ENCODE data around the gene ZFP2. TPM values are rescaled to one million over a fixed set of nuclear protein-coding genes. Genes with fewer than 3 reads are reported as not detected.
"Not testable (repeated sequence)": the region's sequence is repeated elsewhere in the genome, so short reads cannot be mapped to it uniquely, and the experiment has no call there.

ZFP2 gene
- total RNA-seq (2012; rRNA removed), result 0.22 and 0.25 TPM in 2 replicates

DNA sequence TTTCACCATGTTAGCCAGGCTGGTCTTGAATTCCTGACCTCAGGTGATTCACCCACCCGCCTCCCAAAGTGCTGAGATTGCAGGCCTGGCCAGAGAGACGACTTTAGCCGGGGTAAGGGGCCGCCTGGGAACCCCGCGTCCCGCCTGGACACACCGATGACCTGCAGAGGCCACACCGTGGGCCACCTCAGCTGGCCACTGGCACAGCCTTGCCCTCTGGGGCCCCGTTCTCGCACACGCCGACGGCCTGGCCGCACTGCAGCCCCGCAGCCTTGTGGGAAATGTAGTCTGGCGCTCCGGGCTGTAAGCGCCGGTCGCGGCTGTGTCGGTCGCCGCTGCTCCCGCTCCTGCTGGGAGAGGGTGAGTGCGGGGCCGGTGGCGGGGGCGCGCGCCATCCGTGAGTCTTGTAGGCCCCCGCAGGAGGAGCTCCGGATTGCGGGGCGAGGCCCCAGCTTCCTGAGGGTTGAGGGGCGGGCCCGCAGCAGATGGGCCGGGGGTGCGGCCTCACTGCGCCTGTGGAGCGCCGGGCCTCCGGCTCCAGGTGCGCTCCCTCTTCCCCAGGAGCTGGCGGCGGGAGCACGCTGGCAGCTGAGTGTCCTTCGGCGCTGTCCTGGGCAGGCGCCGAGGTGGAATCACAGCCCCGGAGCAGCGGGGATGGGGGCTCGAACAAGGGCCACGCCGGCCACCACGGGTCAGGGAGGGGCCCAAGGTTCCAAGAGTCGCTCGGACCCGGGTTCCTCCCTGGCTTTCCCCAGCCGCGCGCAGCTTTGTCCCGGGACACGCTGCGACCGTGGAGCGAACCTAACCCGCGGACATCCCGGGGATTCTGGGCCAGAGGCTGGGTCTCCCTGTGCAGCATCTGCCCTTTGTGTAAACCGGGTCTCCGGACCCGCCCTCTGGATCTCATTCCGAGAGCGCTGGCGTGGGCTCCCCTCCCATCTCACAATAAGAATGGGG lies at the start of gene ZFP2:
Gene ZFP2 (plus strand): TSS at position 299 of the 957 bp plus-strand sequence. CDS start 35,401 bp downstream, outside the sequence.
- Histone ChIP-seq H3K9ac (ENCODE audit: low read depth, low read length) (peak within 1 kb of the TSS; percentile 75), H3K27me3 (ENCODE audit: control insufficient read depth, insufficient read depth, low read length) (no peaks in the 10 kb centered on the region), H3K9me3 (replicated peaks; ENCODE audit: low read length) (no peaks in the 10 kb centered on the region), H3K4me3 (ENCODE audit: low read length) (peak within 1 kb of the TSS; percentile 75), H3K36me3 (ENCODE audit: insufficient read depth, low read length) (no peaks in the 10 kb centered on the region), H3K4me2 (ENCODE audit: low read length) (peak within 1 kb of the TSS; percentile 94), H3K4me1 (ENCODE audit: control insufficient read depth, insufficient read depth, low read length) (no peaks in the 10 kb centered on the region)

DNA sequence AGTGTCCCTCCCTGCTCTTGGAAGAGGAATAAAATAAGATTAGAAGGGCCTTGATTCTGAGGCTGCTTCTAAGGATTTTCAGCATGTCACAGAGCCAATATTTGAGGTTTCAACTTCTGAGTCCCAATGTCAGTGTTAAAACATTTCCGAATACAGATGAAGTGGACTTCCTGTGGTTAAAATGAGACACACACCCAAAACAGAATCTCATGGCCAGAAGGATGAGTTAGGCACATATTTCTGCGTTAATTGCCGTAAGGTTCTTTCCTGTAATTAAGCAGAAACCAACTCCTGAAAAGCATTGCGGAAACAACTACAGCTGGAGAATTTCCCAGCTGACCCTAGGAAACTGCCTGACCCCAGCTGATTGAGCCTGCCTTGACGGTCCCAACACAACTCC lies 46.4 kb upstream of the ZFP2 start:
- Histone ChIP-seq H3K4me1 (ENCODE audit: control insufficient read depth, insufficient read depth, low read length) (no peaks in the 10 kb centered on the region), H3K27me3 (ENCODE audit: control insufficient read depth, insufficient read depth, low read length) (no peaks in the 10 kb centered on the region), H3K9me3 (replicated peaks; ENCODE audit: low read length) (no peaks in the 10 kb centered on the region), H3K4me2 (ENCODE audit: low read length) (no peak overlapping the region), H3K9ac (ENCODE audit: low read depth, low read length) (no peak overlapping the region), H3K4me3 (ENCODE audit: low read length) (no peak overlapping the region), H3K36me3 (ENCODE audit: insufficient read depth, low read length) (no peaks in the 10 kb centered on the region)

DNA sequence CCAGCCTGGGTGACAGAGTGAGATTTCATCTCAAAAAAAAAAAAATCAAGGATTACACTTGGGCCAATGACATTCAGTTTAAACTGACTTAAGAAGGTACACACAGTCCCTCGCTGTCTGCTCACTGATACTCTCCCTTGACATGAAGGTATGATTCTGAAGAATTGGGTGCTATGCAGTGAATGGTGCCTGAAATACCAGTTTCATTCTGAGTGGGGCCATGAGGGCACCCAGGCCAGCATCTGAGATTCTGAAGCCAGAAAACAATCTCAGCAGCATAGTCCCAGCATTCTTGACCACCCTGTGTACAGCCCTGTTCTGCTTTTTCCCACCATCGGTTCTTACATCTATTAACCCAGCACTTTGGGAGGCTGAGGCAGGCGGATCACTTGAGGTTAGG lies 43.8 kb upstream of the ZFP2 start:
- Histone ChIP-seq H3K4me1 (ENCODE audit: control insufficient read depth, insufficient read depth, low read length) (no peaks in the 10 kb centered on the region), H3K9ac (ENCODE audit: low read depth, low read length) (no peak overlapping the region), H3K4me2 (ENCODE audit: low read length) (no peak overlapping the region), H3K36me3 (ENCODE audit: insufficient read depth, low read length) (no peaks in the 10 kb centered on the region), H3K9me3 (replicated peaks; ENCODE audit: low read length) (no peaks in the 10 kb centered on the region), H3K27me3 (ENCODE audit: control insufficient read depth, insufficient read depth, low read length) (no peaks in the 10 kb centered on the region), H3K4me3 (ENCODE audit: low read length) (no peak overlapping the region)

DNA sequence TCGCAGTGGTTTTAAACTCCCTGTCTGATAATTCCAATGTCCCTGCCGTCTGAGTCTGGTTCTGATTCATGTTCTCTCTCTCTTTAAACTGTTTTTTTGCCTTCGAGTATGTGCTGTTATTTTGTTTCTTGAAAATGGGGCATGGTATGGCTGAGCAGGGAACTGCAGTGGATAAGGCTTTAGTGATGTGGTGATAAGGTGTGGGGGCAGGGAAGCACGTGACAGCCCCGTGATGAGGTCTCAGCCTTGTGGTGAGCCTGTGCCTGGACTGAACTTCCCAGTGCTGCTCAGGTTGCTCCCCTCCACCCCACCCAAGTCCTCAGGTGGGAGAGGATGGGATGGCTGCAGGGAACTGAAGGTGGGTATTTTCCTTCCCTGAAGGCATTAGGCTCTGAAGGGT lies 41.4 kb upstream of the ZFP2 start:
- H3K9ac ChIP-seq (ENCODE audit: low read depth, low read length), result no peak overlapping the region
- H3K4me3 ChIP-seq (ENCODE audit: low read length), result no peak overlapping the region
- H3K9me3 ChIP-seq (replicated peaks; ENCODE audit: low read length), result no peaks in the 10 kb centered on the region
- H3K36me3 ChIP-seq (ENCODE audit: insufficient read depth, low read length), result no peaks in the 10 kb centered on the region
- H3K4me2 ChIP-seq (ENCODE audit: low read length), result no peak overlapping the region
- no peaks in the 10 kb centered on the region for H3K4me1 ChIP-seq (ENCODE audit: control insufficient read depth, insufficient read depth, low read length)
- no peaks in the 10 kb centered on the region for H3K27me3 ChIP-seq (ENCODE audit: control insufficient read depth, insufficient read depth, low read length)

DNA sequence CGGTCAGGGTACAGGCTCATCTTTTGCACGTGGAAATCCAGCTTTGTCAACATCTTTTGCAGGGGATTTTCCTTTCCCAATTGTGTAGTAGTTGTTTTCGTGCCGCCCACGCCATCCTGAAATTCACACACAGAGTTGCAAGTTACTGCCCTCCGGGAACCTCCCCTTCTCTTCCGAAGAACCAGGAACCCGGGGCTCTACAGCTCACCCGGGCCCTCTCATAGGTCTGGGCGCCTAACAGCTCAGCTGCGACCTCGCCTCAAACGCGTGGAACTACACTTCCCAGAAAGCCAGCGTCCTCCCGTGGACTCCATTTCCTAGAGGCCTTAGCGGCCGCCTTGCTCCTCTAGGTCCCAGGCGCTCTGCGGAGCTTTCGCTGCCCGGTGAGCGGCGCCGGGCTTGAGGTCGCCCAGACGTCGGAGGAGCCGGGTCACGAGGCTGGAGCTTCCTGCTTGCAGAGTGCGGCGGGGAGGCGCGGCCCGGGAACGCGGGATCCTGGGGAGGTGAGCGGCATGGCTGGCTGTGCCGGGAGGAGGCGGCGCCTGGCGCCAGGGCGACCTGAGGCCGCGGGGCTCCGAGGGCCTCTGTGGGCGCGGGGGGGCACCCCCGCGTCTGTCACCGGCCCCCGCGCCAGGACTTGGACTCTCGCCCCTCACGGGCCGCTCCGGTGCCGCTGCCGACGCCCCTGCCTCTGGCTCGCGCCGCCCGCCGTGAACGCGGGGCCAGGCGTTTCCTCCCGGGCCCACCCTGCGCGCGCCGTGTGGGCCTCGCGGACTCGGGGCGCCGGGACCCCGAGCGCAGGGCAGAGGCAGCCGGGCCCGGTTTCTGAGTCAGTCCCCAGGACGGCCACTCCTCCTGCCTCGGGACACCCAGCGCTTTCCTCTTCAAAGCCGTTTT lies 35.8 kb upstream of the ZFP2 start, which contains the start of gene ZNF354B:
Gene ZNF354B (plus strand): TSS at position 329 of the 897 bp plus-strand sequence. CDS start 1,095 bp downstream, outside the sequence.
- Histone ChIP-seq H3K9me3 (replicated peaks; ENCODE audit: low read length) (no peaks in the 10 kb centered on the region), H3K27me3 (ENCODE audit: control insufficient read depth, insufficient read depth, low read length) (no peaks in the 10 kb centered on the region), H3K4me2 (ENCODE audit: low read length) (peak within 1 kb of the TSS; percentile 80), H3K4me1 (ENCODE audit: control insufficient read depth, insufficient read depth, low read length) (no peaks in the 10 kb centered on the region), H3K9ac (ENCODE audit: low read depth, low read length) (peak within 1 kb of the TSS; percentile 92), H3K4me3 (ENCODE audit: low read length) (peak within 1 kb of the TSS; percentile 88), H3K36me3 (ENCODE audit: insufficient read depth, low read length) (peaks cover 16% of the 10 kb centered on the region)

DNA sequence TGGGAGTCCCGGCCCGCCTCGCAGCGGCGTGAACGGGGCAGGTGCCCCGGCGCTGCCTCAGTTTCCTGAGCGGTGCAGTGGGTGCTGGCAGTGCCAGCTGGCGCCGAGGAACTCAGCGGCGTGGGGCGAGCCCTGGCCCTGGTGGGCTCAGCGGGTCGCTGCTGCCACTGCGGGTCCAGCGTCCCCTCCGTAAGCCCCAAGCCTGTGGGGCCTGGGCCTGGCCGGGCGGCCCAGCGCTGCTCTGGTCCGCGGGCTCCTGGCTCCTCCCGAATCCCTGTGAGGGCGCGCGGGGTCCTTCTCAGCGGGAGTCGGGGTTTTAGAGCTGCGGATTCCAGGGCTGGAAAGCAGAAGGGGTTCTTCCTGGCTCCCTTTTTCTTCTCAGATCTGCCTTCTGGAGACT lies 35.1 kb upstream of the ZFP2 start:
- H3K4me1 ChIP-seq (ENCODE audit: control insufficient read depth, insufficient read depth, low read length); H3K9me3 ChIP-seq (replicated peaks; ENCODE audit: low read length); H3K27me3 ChIP-seq (ENCODE audit: control insufficient read depth, insufficient read depth, low read length): not testable (repeated sequence)
- Histone ChIP-seq H3K9ac (ENCODE audit: low read depth, low read length) (peak overlapping the region; percentile 92), H3K36me3 (ENCODE audit: insufficient read depth, low read length) (peaks cover 19% of the 10 kb centered on the region), H3K4me2 (ENCODE audit: low read length) (peak overlapping the region; percentile 80), H3K4me3 (ENCODE audit: low read length) (peak overlapping the region; percentile 88)

DNA sequence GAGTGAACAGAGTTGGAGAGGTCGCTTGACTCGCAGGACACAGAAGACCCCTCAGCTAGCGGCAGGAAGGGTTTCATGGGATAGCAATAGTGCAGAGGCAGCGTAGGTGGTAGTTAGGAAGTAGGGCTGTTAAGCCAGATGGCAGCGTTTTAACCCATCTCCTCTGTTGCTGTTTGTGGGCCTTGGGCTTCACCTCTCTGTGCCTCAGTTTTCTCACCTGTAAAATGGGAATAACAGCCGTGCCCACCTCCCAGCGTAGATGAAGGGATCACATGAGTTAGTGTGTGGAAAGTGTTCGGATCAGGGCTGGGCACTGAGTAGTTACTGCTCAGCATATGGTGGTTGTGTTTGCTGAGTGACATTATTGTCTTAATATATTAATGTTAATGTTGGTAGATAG lies 34.1 kb upstream of the ZFP2 start:
- H3K27me3 ChIP-seq (ENCODE audit: control insufficient read depth, insufficient read depth, low read length), result no peaks in the 10 kb centered on the region
- H3K4me3 ChIP-seq (ENCODE audit: low read length), result no peak overlapping the region

DNA sequence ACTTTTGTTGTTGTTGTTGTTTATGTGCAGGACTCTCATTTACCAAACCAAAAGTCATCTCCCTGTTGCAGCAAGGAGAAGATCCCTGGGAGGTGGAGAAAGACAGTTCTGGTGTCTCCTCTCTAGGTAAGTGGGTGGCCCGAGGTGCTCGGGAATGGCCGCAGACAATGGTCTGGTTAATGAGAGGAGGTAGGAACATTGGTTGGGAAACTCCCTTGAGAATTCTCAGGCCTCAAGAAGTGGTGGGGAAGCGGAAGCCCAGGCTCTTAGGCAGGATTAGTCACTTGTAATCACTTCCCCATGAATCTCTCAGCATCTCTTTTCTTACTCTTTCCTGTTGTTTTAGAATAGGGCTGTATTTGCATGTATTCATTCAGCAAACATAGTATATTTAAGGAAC lies 28.8 kb upstream of the ZFP2 start:
- Histone ChIP-seq H3K27me3 (ENCODE audit: control insufficient read depth, insufficient read depth, low read length) (no peaks in the 10 kb centered on the region), H3K4me2 (ENCODE audit: low read length) (no peak overlapping the region), H3K36me3 (ENCODE audit: insufficient read depth, low read length) (peaks cover 67% of the 10 kb centered on the region)

More for the DNA sequence above, 34.1 kb upstream of the ZFP2 start:
- H3K9me3 ChIP-seq (replicated peaks; ENCODE audit: low read length), result no peaks in the 10 kb centered on the region
- peaks cover 29% of the 10 kb centered on the region for H3K36me3 ChIP-seq (ENCODE audit: insufficient read depth, low read length)
- H3K9ac ChIP-seq (ENCODE audit: low read depth, low read length), result no peak overlapping the region
- H3K4me2 ChIP-seq (ENCODE audit: low read length), result peak overlapping the region; percentile 37
- H3K4me1 ChIP-seq (ENCODE audit: control insufficient read depth, insufficient read depth, low read length), result no peaks in the 10 kb centered on the region

DNA sequence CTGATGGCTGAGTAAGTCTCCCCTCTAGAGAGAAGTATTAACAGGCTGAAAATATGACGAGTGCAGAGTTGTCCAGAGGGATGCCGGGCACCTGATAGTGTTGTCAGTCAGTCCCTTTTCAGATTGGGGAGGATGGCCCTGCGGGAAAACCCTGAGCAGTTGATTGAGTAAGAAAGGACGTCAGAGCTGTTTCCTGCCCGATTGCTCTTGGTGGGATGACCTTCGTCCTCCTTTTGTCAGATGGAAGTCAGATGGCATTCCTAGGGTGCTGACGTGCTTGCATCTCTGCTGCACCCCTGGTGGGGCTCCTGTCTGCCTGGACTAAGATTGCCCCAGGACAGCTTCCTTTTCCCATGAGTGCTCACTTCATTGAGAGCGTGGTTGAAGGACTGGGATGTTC lies 26.1 kb upstream of the ZFP2 start:
- Histone ChIP-seq H3K4me1 (ENCODE audit: control insufficient read depth, insufficient read depth, low read length) (no peaks in the 10 kb centered on the region), H3K36me3 (ENCODE audit: insufficient read depth, low read length) (peaks cover 79% of the 10 kb centered on the region), H3K9ac (ENCODE audit: low read depth, low read length) (no peak overlapping the region), H3K27me3 (ENCODE audit: control insufficient read depth, insufficient read depth, low read length) (no peaks in the 10 kb centered on the region), H3K4me3 (ENCODE audit: low read length) (no peak overlapping the region), H3K9me3 (replicated peaks; ENCODE audit: low read length) (peaks cover 9% of the 10 kb centered on the region), H3K4me2 (ENCODE audit: low read length) (no peak overlapping the region)

More for the DNA sequence above, 28.8 kb upstream of the ZFP2 start:
- Histone ChIP-seq H3K9me3 (replicated peaks; ENCODE audit: low read length) (peaks cover 4% of the 10 kb centered on the region), H3K9ac (ENCODE audit: low read depth, low read length) (no peak overlapping the region), H3K4me1 (ENCODE audit: control insufficient read depth, insufficient read depth, low read length) (no peaks in the 10 kb centered on the region), H3K4me3 (ENCODE audit: low read length) (no peak overlapping the region)

DNA sequence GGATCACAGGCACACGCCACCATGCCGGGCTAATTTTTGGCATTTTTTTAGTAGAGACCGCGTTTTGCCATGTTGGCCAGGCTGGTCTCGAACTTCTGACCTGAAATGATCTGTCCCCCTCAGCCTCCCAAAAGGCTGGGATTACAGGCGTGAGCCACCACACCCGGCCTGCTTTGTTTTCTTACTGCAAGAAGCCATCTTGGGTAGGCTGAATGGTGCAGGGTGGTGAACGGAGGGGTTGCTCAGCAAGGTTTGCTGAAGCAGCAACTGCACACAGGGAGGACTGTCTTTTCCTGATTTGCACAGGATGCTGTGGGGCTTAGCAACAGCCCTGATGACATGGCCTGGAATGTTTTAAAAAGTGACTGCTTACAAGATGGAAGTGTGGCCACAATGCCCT lies 25.3 kb upstream of the ZFP2 start:
- H3K9ac ChIP-seq (ENCODE audit: low read depth, low read length), result no peak overlapping the region
- no peaks in the 10 kb centered on the region for H3K4me1 ChIP-seq (ENCODE audit: control insufficient read depth, insufficient read depth, low read length)
- H3K9me3 ChIP-seq (replicated peaks; ENCODE audit: low read length), result peaks cover 15% of the 10 kb centered on the region
- H3K4me3 ChIP-seq (ENCODE audit: low read length), result no peak overlapping the region
- H3K36me3 ChIP-seq (ENCODE audit: insufficient read depth, low read length), result peaks cover 86% of the 10 kb centered on the region
- no peak overlapping the region for H3K4me2 ChIP-seq (ENCODE audit: low read length)
- H3K27me3 ChIP-seq (ENCODE audit: control insufficient read depth, insufficient read depth, low read length), result no peaks in the 10 kb centered on the region

DNA sequence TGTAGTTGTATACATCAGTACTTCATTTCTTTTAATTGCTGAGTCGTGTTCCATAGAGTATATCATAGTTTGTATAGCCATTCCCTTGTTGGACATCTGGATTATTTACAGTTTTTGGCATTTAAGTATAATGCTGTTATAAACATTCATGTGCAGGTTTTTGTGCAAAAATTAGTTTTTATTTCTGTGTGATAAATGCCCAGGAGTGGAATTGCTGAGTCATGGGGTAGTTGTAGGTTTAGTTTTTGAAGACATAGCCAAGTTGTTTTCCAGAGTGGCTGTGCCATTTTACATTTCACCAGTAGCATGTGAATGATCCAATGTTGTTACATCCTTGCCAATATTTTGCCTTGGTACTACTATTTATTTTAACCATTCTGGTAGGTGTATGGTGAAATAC lies 23.4 kb upstream of the ZFP2 start:
- Histone ChIP-seq H3K4me3 (ENCODE audit: low read length) (no peak overlapping the region), H3K4me2 (ENCODE audit: low read length) (no peak overlapping the region), H3K9ac (ENCODE audit: low read depth, low read length) (no peak overlapping the region), H3K36me3 (ENCODE audit: insufficient read depth, low read length) (peaks cover 85% of the 10 kb centered on the region), H3K27me3 (ENCODE audit: control insufficient read depth, insufficient read depth, low read length) (no peaks in the 10 kb centered on the region), H3K4me1 (ENCODE audit: control insufficient read depth, insufficient read depth, low read length) (no peaks in the 10 kb centered on the region), H3K9me3 (replicated peaks; ENCODE audit: low read length) (peaks cover 24% of the 10 kb centered on the region)

All from skeletal muscle satellite cell (primary cell).